VCaP (cell line): ENCODE results near the gene PIEZO1.

ENCODE experiments used
- H3K27ac ChIP-seq: fragments of 450-650 bp; 2 replicates; pipeline ENCODE4 v1.5.1; 2017
- TF ChIP-seq, protein P1 (sequence below): fragments of 450-650 bp; conservative IDR thresholded peaks from 2 replicates; pipeline ENCODE4 v1.5.1; 2017; ENCODE audit warnings: mild to moderate bottlenecking, moderate library complexity

Gene PIEZO1

DNA sequence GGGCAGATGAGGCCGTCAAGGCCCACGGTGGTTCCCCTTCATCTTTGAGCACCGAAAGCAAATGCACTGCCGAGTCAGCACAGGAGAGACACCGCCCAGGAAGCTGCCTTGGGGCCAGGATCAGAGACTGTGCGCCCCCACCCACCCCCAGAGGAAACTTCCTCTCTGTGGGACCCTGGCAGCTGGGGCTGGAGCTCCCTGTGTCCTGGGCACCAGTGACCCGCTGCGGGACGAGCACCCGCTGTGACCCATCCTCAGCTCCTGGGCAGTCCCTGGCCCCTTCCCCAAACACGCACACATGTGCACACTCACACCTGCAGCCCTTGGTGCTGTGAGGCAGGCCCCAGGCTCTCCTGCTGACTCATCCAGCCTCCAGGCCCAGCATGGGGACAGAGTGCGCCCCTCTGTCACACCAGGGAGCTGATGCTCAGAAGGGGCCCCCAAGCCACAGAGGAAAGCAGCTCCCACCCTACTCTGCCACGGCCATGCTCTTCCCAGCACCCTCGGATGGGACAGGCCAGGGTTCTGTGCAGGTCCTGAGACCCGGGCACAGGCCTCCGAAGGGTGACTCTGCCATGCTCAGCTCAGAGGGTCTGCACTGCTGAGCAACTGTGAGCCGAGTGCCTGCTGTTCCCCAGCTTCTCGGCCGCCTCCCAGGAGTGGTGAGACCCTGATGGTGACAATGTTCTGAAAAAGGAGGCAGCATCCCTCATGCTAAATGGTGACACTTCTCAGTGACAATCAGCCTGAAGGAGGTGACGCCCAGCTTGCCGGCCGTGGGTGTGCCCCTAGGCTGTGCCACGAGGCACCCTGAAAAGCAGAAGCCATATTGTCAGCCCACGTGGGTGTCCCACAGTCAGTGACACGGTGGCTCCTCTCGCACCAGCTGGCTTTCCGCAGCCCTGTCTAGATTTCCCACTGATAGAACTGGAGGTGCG lies 3.6 kb downstream of the PIEZO1 start:
- TF ChIP-seq, protein P1, sequence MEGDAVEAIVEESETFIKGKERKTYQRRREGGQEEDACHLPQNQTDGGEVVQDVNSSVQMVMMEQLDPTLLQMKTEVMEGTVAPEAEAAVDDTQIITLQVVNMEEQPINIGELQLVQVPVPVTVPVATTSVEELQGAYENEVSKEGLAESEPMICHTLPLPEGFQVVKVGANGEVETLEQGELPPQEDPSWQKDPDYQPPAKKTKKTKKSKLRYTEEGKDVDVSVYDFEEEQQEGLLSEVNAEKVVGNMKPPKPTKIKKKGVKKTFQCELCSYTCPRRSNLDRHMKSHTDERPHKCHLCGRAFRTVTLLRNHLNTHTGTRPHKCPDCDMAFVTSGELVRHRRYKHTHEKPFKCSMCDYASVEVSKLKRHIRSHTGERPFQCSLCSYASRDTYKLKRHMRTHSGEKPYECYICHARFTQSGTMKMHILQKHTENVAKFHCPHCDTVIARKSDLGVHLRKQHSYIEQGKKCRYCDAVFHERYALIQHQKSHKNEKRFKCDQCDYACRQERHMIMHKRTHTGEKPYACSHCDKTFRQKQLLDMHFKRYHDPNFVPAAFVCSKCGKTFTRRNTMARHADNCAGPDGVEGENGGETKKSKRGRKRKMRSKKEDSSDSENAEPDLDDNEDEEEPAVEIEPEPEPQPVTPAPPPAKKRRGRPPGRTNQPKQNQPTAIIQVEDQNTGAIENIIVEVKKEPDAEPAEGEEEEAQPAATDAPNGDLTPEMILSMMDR = no peak
- H3K27ac ChIP-seq = no peak overlapping the region

DNA sequence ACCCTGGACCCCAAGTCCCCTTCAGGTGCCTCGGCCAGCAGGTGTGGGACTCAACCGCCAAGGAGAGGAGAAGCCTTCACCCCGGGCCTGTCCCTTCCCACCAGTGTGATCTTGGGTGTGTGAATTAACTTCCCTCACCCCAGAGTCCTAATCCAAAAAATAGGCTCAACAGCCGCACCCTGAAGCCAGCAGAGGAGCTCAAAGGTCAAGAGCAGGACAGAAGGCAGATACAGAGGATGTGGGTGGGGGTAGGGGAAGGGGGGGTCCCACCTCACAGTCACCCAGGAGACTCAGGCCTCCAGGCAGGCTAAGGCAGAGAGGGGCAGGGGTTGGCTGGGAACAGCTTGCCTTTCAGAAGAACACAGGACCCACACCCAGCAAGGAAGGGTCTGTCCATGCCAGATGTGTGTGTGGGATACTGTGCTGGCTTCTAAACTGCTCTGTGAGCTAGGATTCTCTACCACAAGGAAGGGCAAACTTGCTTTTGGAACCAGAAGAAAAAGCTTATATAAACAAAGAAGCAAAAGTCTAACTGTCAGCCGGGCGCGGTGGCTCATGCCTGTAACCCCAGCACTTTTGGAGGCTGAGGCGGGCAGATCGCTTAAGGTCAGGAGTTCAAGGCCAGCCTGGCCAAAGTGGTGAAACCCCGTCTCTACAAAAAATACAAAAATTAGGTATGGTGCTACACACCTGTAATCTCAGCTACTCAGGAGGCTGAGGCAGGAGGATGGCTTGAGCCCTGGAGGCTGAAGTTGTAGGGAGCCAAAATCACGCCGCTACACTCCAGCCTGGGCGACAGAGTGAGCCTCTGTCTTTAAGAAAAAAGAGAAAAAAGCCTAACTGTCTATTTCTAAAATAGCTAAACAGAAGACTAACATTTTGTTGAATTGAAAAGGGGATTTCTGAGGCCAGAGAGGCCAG lies 4.6 kb downstream of the PIEZO1 start:
- TF ChIP-seq, protein P1 = no peak
- H3K27ac ChIP-seq = no peak overlapping the region

DNA sequence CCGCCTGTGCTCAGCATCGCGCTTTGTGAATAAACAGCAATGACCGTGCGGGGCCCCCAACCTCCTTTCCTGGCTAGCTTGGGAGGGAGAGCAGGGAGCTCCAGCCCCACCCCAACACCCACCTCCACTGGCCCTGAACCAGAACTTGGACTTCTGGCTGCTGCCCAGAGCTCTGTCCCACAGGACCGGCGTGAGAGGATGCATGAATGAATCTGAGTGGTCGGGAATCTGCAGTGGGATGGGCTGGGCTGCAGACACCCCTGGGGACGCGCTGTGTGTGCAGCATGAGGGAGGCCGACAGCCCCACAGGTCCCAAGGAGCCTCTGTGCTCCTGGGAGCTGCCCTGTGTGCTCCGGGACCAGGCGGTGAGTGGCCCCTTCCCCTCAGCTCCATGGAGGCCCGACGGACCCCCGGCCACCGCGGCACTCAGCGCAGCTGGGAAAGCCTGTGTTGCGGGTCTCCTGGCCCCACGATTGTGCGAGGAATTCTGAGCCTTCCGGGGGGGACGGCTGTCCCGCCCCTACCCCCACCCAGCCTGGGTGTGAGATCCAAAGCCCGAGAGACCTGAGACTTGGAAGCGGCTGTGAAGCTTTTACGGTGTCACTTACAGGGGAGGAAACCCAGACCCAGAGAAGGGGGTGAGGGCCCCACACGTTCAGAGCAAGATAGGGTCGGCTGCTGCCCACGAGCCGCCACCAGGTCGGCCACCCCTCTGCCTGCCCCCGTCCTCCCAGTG lies 5.4 kb downstream of the PIEZO1 start:
- TF ChIP-seq, protein P1 = no peak
- no peak overlapping the region for H3K27ac ChIP-seq

DNA sequence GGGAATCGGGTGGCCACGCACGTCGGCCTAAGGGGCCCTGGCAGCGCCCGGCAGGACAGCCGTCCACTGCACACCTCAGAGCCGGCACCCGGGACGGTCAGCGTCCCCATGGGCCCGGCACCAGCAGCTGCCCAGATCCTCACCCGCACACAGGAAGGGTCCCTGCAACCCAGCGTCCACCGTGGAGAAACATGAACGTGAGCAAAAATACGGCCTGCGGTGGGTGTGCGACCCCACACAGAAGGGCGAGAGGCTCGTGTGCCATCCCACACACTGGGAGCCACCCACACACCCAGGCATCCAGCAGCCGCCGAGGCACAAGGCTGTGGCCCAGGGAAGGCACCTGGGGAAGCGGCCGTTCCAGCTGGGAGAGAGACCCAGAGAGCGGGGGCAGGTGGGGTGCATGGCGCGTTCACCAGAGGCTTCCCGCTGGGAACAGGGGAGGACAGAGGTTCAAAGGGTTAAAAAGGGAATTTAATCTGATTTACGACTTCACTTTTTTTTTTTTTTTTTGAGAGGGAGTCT lies 6.4 kb downstream of the PIEZO1 start:
- no peak overlapping the region for H3K27ac ChIP-seq

DNA sequence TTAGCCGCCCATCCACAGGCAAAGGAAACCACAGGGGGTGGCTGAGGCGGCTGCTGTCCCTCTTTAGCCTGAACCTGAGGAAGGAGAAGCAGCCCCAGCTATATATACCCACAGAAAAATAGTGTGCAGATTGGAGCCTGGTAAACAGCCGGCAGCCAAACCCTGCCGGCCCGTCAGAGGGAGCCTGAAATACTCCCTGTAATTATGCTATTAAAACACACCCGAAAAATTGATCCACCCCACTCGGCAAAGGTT lies 6.8 kb downstream of the PIEZO1 start:
- TF ChIP-seq, protein P1 = no peak
- H3K27ac ChIP-seq = no peak overlapping the region

More for the DNA sequence above, 6.4 kb downstream of the PIEZO1 start:
- TF ChIP-seq, protein P1 = no peak

DNA sequence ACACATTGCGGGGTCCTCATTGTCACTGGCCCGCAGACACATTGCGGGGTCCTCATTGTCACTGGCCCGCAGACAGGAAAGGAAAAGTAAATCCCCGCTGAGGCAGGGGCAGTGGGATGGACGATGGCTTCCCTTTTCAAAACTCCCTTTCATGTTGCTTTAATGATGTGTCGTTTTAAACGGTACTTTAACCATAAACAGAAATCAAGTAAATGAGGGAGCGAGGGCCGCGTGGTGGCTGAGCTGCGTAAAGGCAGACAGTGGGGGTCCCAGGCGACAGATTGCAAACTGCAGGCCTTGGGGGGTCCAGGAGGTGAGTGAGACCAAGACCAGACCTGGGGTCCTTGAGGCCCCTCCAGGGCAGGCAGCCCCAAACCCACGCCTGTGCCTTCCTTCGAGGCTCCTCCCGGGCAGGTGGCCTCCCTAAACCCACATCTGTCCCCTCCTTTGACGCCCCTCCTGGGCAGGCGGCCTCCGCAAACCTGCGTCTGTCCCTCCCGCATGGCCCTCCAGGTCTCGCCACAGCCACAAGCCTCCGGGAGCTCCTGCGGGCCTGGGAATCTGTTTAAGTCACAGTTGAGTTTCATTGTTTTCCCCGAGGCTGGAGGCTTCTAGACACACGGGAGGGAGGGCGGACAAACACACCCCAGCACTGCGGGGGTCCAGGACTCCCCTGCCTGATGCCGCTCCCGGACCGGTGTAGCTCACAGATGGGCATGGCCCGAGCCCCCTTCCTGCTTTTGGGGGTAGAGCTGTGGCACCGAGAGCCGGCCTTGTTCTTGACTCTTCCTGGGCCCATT lies 7.3 kb downstream of the PIEZO1 start:
- TF ChIP-seq, protein P1 = no peak
- no peak overlapping the region for H3K27ac ChIP-seq
